ENCODE data around the gene CEND1. TPM values are rescaled to one million over a fixed set of nuclear protein-coding genes. Genes with fewer than 3 reads are reported as not detected.

CEND1 gene
- total and polyA plus RNA-seq, 2 of the 4 experiments (the other 2 are of a cell fraction): 0.90 to 4.0 TPM

DNA sequence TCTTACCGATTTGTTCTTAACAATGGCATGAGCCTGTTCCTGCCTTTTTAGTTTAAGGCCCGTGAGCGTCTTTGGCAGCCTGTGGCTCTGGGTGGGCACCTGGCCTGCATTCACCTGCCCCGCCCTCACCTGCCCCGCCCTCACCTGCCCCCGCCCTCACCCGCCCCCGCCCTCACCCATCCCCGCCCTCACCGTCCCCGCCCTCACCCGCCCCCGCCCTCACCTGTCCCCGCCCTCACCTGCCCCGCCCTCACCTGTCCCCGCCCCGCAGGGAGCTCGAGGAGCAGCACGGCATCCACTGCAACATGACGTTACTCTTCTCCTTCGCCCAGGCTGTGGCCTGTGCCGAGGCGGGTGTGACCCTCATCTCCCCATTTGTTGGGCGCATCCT, 26.8 kb downstream of the CEND1 start:
- Histone ChIP-seq H2BK120ac (ENCODE audit: low read depth, low read length) (no peak overlapping the region), H3K36me3 (ENCODE audit: control insufficient read depth, insufficient read depth, low read length) (peaks cover 68% of the 10 kb centered on the region), H4K20me1 (ENCODE audit: insufficient read depth, low read length) (peaks cover 43% of the 10 kb centered on the region), H4K8ac (ENCODE audit: low read depth in 2 of 2, low read length in 2 of 2) (no peak overlapping the region), H2BK20ac (ENCODE audit: low read depth, low read length) (no peak overlapping the region), H4K91ac (ENCODE audit: insufficient read depth, low read depth, low read length) (no peak overlapping the region), H3K9ac (ENCODE audit: low read depth, low read length) (no peak overlapping the region), H3K56ac (ENCODE audit: extremely low read depth, insufficient read depth, low read length) (no peak overlapping the region), H3K18ac (ENCODE audit: low read depth, low read length) (no peak overlapping the region), H3K23ac (ENCODE audit: low read depth, low read length) (no peak overlapping the region), H3K4me3 (ENCODE audit: insufficient read depth, low read depth, low read length) (no peak overlapping the region), H4K5ac (ENCODE audit: low read depth, low read length) (no peak overlapping the region), H3K9me3 (ENCODE audit: control insufficient read depth, insufficient read depth, low read length) (no peaks in the 10 kb centered on the region), H3K9me1 (ENCODE audit: insufficient read depth, low read length) (peaks cover 3% of the 10 kb centered on the region; the same call in 1 of the 2 replicates), H3K4me1 (ENCODE audit: control insufficient read depth, insufficient read depth, low read length) (peaks cover 5% of the 10 kb centered on the region), H3K14ac (replicated peaks; ENCODE audit: low read depth, low read length) (0 out of 2 replicates have a peak overlapping the region, but pooled peaks have one; percentile 11), H2AFZ (replicated peaks; ENCODE audit: low read length, poor library complexity) (no peak overlapping the region), H2AK5ac (ENCODE audit: low read depth, low read length) (0 out of 2 replicates have a peak overlapping the region, but pooled peaks have one; percentile 11), H2BK5ac (ENCODE audit: low read depth, low read length, poor library complexity, severe bottlenecking) (peak overlapping the region; percentile 51), H3K27me3 (ENCODE audit: control insufficient read depth, insufficient read depth, low read length) (no peaks in the 10 kb centered on the region), H2BK15ac (ENCODE audit: low read depth, low read length) (no peak overlapping the region), H2AK9ac (replicated peaks; ENCODE audit: low read depth, low read length, poor library complexity) (peak overlapping the region; percentile 71), H3K4ac (ENCODE audit: low read depth, low read length) (no peak overlapping the region), H3K79me1 (ENCODE audit: low read depth in 1 of 2, low read length in 2 of 2) (peaks cover 8 to 44% of the 10 kb centered on the region in 2 experiments; a peak in 3 of 4 replicates), H3K27ac (ENCODE audit: insufficient read depth, low read length) (no peak overlapping the region), H3K4me2 (ENCODE audit: low read depth, low read length) (no peak overlapping the region)
- no TSS peak for BruUV-seq (replicated peaks)
- WGBS, 2 experiments (ENCODE audit: extremely low coverage in 2 of 2, insufficient read length in 1 of 2): 60% methylated on average over 2 of the region's 24 CpGs; no CpG with 5 or more reads in 1 of the 2 experiments
- in situ Hi-C loops (cut with MboI; ENCODE audit: low sequenced_read_pairs): no loop called here
- intact Hi-C loops (cut with micrococcal nuclease): no loop called here
- DNase-seq: no peak
- ATAC-seq (ENCODE audit: low read depth): no peak
- dilution Hi-C loops (cut with HindIII; ENCODE audit: low sequenced_read_pairs, unreplicated experiment): no loop called here
- POLR2A ChIA-PET (ENCODE audit: unreplicated experiment): no interaction called here
- TF ChIP-seq, protein P1, sequence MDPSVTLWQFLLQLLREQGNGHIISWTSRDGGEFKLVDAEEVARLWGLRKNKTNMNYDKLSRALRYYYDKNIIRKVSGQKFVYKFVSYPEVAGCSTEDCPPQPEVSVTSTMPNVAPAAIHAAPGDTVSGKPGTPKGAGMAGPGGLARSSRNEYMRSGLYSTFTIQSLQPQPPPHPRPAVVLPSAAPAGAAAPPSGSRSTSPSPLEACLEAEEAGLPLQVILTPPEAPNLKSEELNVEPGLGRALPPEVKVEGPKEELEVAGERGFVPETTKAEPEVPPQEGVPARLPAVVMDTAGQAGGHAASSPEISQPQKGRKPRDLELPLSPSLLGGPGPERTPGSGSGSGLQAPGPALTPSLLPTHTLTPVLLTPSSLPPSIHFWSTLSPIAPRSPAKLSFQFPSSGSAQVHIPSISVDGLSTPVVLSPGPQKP (IDR thresholded peaks at IDR 0.05; ENCODE audit: borderline replicate concordance, low read depth, low read length): no peak
- no peak for TF ChIP-seq RFX5 (IDR thresholded peaks at IDR 0.05; ENCODE audit: low read depth, low read length)
- no peak for TF ChIP-seq CTCF (conservative IDR thresholded peaks at IDR 0.05; ENCODE audit: low read depth, low read length)
- TF ChIP-seq MAZ (IDR thresholded peaks at IDR 0.05; ENCODE audit: borderline replicate concordance, low read depth, low read length): no peak
- no peak for TF ChIP-seq FOS (IDR thresholded peaks at IDR 0.05; ENCODE audit: low read depth, low read length)
- TF ChIP-seq RAD21 (IDR thresholded peaks at IDR 0.05; ENCODE audit: low read length): no peak
- no peak for TF ChIP-seq RCOR1 (IDR thresholded peaks at IDR 0.05; ENCODE audit: insufficient replicate concordance, low read length)
- no peak for TF ChIP-seq MXI1 (IDR thresholded peaks at IDR 0.05; ENCODE audit: borderline replicate concordance, low read depth, low read length)
- TF ChIP-seq POLR2A (IDR thresholded peaks at IDR 0.05; ENCODE audit: low read depth, low read length): no peak
- TF ChIP-seq CHD1 (IDR thresholded peaks at IDR 0.05; ENCODE audit: low read depth, low read length): no peak
- TF ChIP-seq USF2 (IDR thresholded peaks at IDR 0.05; ENCODE audit: low read depth, low read length): no peak
- no peak for TF ChIP-seq NFE2L2 (IDR thresholded peaks at IDR 0.05; ENCODE audit: low read depth, low read length)
- TF ChIP-seq BHLHE40 (IDR thresholded peaks at IDR 0.05; ENCODE audit: low read depth, low read length): no peak
- no peak for TF ChIP-seq CEBPB (IDR thresholded peaks at IDR 0.05; ENCODE audit: low read depth, low read length)
- CTCF ChIA-PET: no interaction called here

Data from IMR-90 (cell line).